ENCODE measurements around the gene ORC2. TPM values are rescaled to one million over a fixed set of nuclear protein-coding genes. Genes with fewer than 3 reads are reported as not detected.

The ORC2 gene
- total and polyA plus RNA-seq, 10 of the 15 experiments (the other 5 are each of a cell fraction or from before 2014, with no cell fraction given), result 6.1 to 36.9 (median 17.6) TPM

DNA sequence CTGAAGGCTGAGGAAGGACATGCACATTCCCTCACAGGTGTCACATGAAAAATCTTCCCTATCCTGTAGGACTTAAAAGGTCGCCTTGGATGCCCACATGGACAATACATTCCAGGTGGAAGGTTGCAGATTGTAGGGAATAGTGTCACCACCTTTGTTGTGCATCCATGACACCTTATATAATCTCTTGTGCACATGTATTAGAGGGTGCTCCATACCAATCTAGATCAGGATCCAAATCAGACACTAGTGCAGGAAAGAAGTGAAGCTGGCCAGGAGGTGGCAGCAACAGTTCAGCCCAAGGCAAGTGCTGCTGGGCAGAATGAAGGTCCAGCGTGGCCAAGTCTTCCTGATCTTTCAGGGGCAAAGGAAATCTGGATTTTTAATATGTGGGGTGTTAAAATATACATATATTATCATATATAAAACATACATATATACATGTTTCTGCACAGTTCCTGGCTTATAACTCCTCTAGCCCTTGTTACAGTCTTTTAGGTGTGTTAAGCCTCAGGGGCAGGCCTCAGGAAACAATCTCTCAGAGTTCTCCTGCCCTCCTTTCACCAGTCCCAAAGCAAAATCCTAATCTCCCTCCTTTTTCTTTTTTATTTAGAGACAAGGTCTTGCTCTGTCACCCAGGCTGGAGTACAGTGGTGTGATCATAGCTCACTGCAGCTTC is 57.7 kb downstream of the ORC2 start:
- POLR2A ChIA-PET, result interaction anchor here (0.9 to 1.8 kb wide), 6 partner anchors 161 to 326 kb away, joined by 3 to 7 read pairs (median 4); partner anchors contain the start of gene CASP10
- Histone ChIP-seq H3K9ac (ENCODE audit: control insufficient read depth, insufficient read depth, low read length) (no peak overlapping the region), H3K27ac (ENCODE audit: control insufficient read depth, insufficient read depth) (no peak overlapping the region), H3K36me3 (ENCODE audit: control insufficient read depth in 2 of 2, insufficient read depth in 2 of 2, low read length in 1 of 2) (peaks cover 5 to 12% of the 10 kb centered on the region in 2 experiments; a peak in 2 of 4 replicates), H2AFZ (ENCODE audit: control insufficient read depth, low read depth, low read length) (no peak overlapping the region), H4K20me1 (ENCODE audit: control insufficient read depth, insufficient read depth) (no peaks in the 10 kb centered on the region), H3K4me2 (ENCODE audit: control insufficient read depth, insufficient read depth) (no peak overlapping the region), H3K27me3 (replicated peaks in 1 of 2; ENCODE audit: control insufficient read depth in 2 of 2, insufficient read depth in 2 of 2, low read length in 1 of 2) (no peaks in the 10 kb centered on the region), H3K9me3 (replicated peaks; ENCODE audit: control insufficient read depth, insufficient read depth, low read length) (no peaks in the 10 kb centered on the region), H3K4me3 (no peak overlapping the region), H3K4me1 (ENCODE audit: control insufficient read depth, insufficient read depth, low read length) (no peaks in the 10 kb centered on the region), H3K79me2 (ENCODE audit: control insufficient read depth, insufficient read depth, low read length) (no peaks in the 10 kb centered on the region)
- FAIRE-seq, result no peak
- no TSS peak for BruUV-seq (replicated peaks)
- SMC1A ChIA-PET (ENCODE audit: uncharacterized antibody, unreplicated experiment), result interaction anchor here (0.6 to 8.2 kb wide), 25 partner anchors 7 to 438 kb away, joined by 3 to 144 read pairs (median 4); partner anchors contain the start of genes CASP10 and ORC2
- ATAC-seq, result peak; percentile 89
- in situ Hi-C loops (cut with MboI), result loop anchor here (5.0 kb wide), 3 partner anchors 167 to 327 kb away; partner anchors contain the start of genes HYCC2 and NDUFB3
- RAD21 ChIA-PET (ENCODE audit: unreplicated experiment), result interaction anchor here (0.6 to 6.3 kb wide), 19 partner anchors 16 to 327 kb away, joined by 3 to 82 read pairs (median 4); partner anchors contain the start of genes CASP10, NIF3L1, ORC2 and PPIL3
- WGBS (ENCODE audit: insufficient coverage, insufficient replicate concordance, low lambda C conversion rate, missing lambda C conversion rate), result 50% methylated on average over 2 of the region's 2 CpGs
- no peak for DNase-seq (ENCODE audit: low read depth, low spot score)
- intact Hi-C loops (cut with micrococcal nuclease; ENCODE audit: unreplicated experiment), result loop anchor here (1.0 kb wide), 2 partner anchors 164 to 272 kb away; no protein-coding TSS in a partner anchor
- CTCF ChIA-PET, result interaction anchor here (0.6 to 8.2 kb wide), 38 partner anchors 9 to 327 kb away, joined by 3 to 256 read pairs (median 4); partner anchors contain the start of genes CASP10, HYCC2, NDUFB3 and NIF3L1
- TF ChIP-seq SMC3 (IDR thresholded peaks at IDR 0.05; ENCODE audit: borderline replicate concordance, low read length) (peak; percentile 82), HDGF (IDR thresholded peaks at IDR 0.05) (0 out of 2 replicates have a peak, but pooled peaks have one; percentile 31), POU2F2 (IDR thresholded peaks at IDR 0.05; ENCODE audit: borderline replicate concordance, low read depth, low read length) (0 out of 3 replicates have a peak, but pooled peaks have one; percentile 19), RAD21 (IDR thresholded peaks at IDR 0.05; ENCODE audit: insufficient read depth, low read depth, low read length) (peak; percentile 89), ZBED1 (IDR thresholded peaks at IDR 0.05; ENCODE audit: borderline replicate concordance) (no peak), POLR2AphosphoS2 (IDR thresholded peaks at IDR 0.05; ENCODE audit: low read depth, low read length) (no peak), EZH2 (IDR thresholded peaks at IDR 0.05; ENCODE audit: borderline replicate concordance, control insufficient read depth, low read depth, low read length) (no peak), RB1 (IDR thresholded peaks at IDR 0.05; ENCODE audit: borderline replicate concordance) (no peak), ETV6 (conservative IDR thresholded peaks at IDR 0.05 in 1 of 2, IDR thresholded peaks at IDR 0.05 in 1 of 2; ENCODE audit: borderline replicate concordance in 1 of 2, low read depth in 1 of 2) (0 out of 4 replicates have a peak, but pooled peaks of 1 of the 2 experiments have one; percentile 70), ESRRA (IDR thresholded peaks at IDR 0.05; ENCODE audit: low read length) (no peak), SRF (IDR thresholded peaks at IDR 0.05; ENCODE audit: low read depth in 2 of 2, low read length in 2 of 2) (no peak), CREM (IDR thresholded peaks at IDR 0.05; ENCODE audit: low read depth) (no peak), YY1 (IDR thresholded peaks at IDR 0.05; ENCODE audit: low read depth, low read length) (0 out of 2 replicates have a peak, but pooled peaks have one; percentile 19), TARDBP (IDR thresholded peaks at IDR 0.05; ENCODE audit: borderline replicate concordance) (no peak), MYB (IDR thresholded peaks at IDR 0.05; ENCODE audit: borderline replicate concordance, low read depth, low read length) (no peak), CBX3 (IDR thresholded peaks at IDR 0.05; ENCODE audit: borderline replicate concordance, low read depth) (no peak), WRNIP1 (IDR thresholded peaks at IDR 0.05; ENCODE audit: borderline replicate concordance, low read depth, low read length) (no peak), SREBF1 (IDR thresholded peaks at IDR 0.05; ENCODE audit: low read length) (no peak), NFYA (IDR thresholded peaks at IDR 0.05; ENCODE audit: borderline replicate concordance, low read depth, low read length) (no peak), HDAC6 (IDR thresholded peaks at IDR 0.05; ENCODE audit: unreplicated experiment) (no peak)
- TF ChIP-seq, protein P1, sequence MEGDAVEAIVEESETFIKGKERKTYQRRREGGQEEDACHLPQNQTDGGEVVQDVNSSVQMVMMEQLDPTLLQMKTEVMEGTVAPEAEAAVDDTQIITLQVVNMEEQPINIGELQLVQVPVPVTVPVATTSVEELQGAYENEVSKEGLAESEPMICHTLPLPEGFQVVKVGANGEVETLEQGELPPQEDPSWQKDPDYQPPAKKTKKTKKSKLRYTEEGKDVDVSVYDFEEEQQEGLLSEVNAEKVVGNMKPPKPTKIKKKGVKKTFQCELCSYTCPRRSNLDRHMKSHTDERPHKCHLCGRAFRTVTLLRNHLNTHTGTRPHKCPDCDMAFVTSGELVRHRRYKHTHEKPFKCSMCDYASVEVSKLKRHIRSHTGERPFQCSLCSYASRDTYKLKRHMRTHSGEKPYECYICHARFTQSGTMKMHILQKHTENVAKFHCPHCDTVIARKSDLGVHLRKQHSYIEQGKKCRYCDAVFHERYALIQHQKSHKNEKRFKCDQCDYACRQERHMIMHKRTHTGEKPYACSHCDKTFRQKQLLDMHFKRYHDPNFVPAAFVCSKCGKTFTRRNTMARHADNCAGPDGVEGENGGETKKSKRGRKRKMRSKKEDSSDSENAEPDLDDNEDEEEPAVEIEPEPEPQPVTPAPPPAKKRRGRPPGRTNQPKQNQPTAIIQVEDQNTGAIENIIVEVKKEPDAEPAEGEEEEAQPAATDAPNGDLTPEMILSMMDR (IDR thresholded peaks at IDR 0.05 in 2 of 3, conservative IDR thresholded peaks at IDR 0.05 in 1 of 3; ENCODE audit: control insufficient read depth in 2 of 3, extremely low read depth in 1 of 3, insufficient read depth in 1 of 3, low read depth in 3 of 3, low read length in 3 of 3), result peak; percentile 69 to 89 (median 76)

Data from GM12878 (cell line).